NCI-H2081 (cell line): ENCODE results near the gene VPS25.
"Not testable (repeated sequence)": the region's sequence is repeated elsewhere in the genome, so short reads cannot be mapped to it uniquely, and the experiment has no call there.

Experiments
- DNase-seq, 2 experiments: peaks; one replicate each; lab custom pipeline; 2025; lab: John Stamatoyannopoulos, UW

Gene VPS25

GRCh38 chr17:42773290-42774035, at the start of gene VPS25:
TSS of gene VPS25 (plus strand) at chr17:42773449. CDS start at chr17:42773476, 27 bp downstream.
- DNase-seq, result peak; percentile 81 to 91

GRCh38 chr17:42723636-42724035, 49.6 kb upstream of the VPS25 start:
- DNase-seq, result no peak

- no peak for DNase-seq
Measured at GRCh38 chr17:42725143-42725542, 48.1 kb upstream of the VPS25 start.

- no peak for DNase-seq
Measured at GRCh38 chr17:42740699-42741098, 32.5 kb upstream of the VPS25 start.

GRCh38 chr17:42742916-42743315, 30.3 kb upstream of the VPS25 start:
- DNase-seq, result not testable (repeated sequence)

- DNase-seq, result no peak
Measured at GRCh38 chr17:42743595-42744282, 29.5 kb upstream of the VPS25 start.

- peak in 1 of 2 experiments; percentile 91 for DNase-seq
Measured at GRCh38 chr17:42744283-42744805, 28.9 kb upstream of the VPS25 start.

GRCh38 chr17:42744806-42745617, 28.2 kb upstream of the VPS25 start, which contains the start of gene EZH1:
TSS of gene EZH1 (minus strand) at chr17:42745040. CDS start at chr17:42728941, 16,099 bp downstream.
- DNase-seq, result peak; percentile 95 to 97

GRCh38 chr17:42748202-42748907, 24.9 kb upstream of the VPS25 start:
- DNase-seq, result no peak

- no peak for DNase-seq
Measured at GRCh38 chr17:42748908-42749798, 24.1 kb upstream of the VPS25 start.

- no peak for DNase-seq
Measured at GRCh38 chr17:42750739-42751344, 22.4 kb upstream of the VPS25 start.

GRCh38 chr17:42751628-42752027, 21.6 kb upstream of the VPS25 start:
- no peak for DNase-seq

- DNase-seq, result no peak
Measured at GRCh38 chr17:42754782-42755181, 18.5 kb upstream of the VPS25 start.

GRCh38 chr17:42759982-42760651, 13.1 kb upstream of the VPS25 start:
- DNase-seq, result no peak

GRCh38 chr17:42760652-42761581, 12.3 kb upstream of the VPS25 start, which contains the start of gene RAMP2:
TSS of gene RAMP2 (plus strand) at chr17:42761227. CDS start at chr17:42761262, 35 bp downstream.
- DNase-seq, result peak in 1 of 2 experiments; percentile 25

GRCh38 chr17:42761638-42762037, 11.6 kb upstream of the VPS25 start:
- no peak for DNase-seq

- no peak for DNase-seq
Measured at GRCh38 chr17:42766124-42766523, 7.1 kb upstream of the VPS25 start.

- no peak for DNase-seq
Measured at GRCh38 chr17:42767512-42767911, 5.7 kb upstream of the VPS25 start.
